Measurements from ENCODE around the gene CR2.
"Not testable (repeated sequence)": the region's sequence is repeated elsewhere in the genome, so short reads cannot be mapped to it uniquely, and the experiment has no call there.

The CR2 gene

GRCh38 chr1:207454046-207454964, at the start of gene CR2:
CR2 (plus strand) TSS chr1:207454328; CDS start chr1:207454419, 91 bp downstream.
- ATAC-seq = peak; percentile 74 to 81

GRCh38 chr1:207404849-207405525, 49.1 kb upstream of the CR2 start:
- ATAC-seq = peak; percentile 65 to 86

- ATAC-seq = no peak
Observed at GRCh38 chr1:207405814-207406213, 48.3 kb upstream of the CR2 start.

- ATAC-seq = peak in 1 of 2 donors; percentile 15
Observed at GRCh38 chr1:207407655-207408260, 46.4 kb upstream of the CR2 start.

- peak; percentile 22 to 38 for ATAC-seq
Observed at GRCh38 chr1:207412845-207413244, 41.3 kb upstream of the CR2 start.

GRCh38 chr1:207414606-207415108, 39.5 kb upstream of the CR2 start:
- ATAC-seq = peak; percentile 68

GRCh38 chr1:207417076-207417475, 37.1 kb upstream of the CR2 start:
- ATAC-seq = no peak

- ATAC-seq = no peak
Observed at GRCh38 chr1:207418351-207418750, 35.8 kb upstream of the CR2 start.

GRCh38 chr1:207420109-207420508, 34.0 kb upstream of the CR2 start:
- no peak for ATAC-seq

GRCh38 chr1:207421078-207421477, 33.0 kb upstream of the CR2 start:
- ATAC-seq = no peak

GRCh38 chr1:207423560-207424292, 30.4 kb upstream of the CR2 start:
- no peak for ATAC-seq

GRCh38 chr1:207424570-207425131, 29.5 kb upstream of the CR2 start:
- no peak for ATAC-seq

GRCh38 chr1:207427832-207428585, 26.1 kb upstream of the CR2 start:
- no peak for ATAC-seq

- ATAC-seq = no peak
Observed at GRCh38 chr1:207428783-207429182, 25.3 kb upstream of the CR2 start.

- peak in 1 of 2 donors; percentile 17 for ATAC-seq
Observed at GRCh38 chr1:207429963-207430362, 24.2 kb upstream of the CR2 start.

GRCh38 chr1:207430602-207431001, 23.5 kb upstream of the CR2 start:
- no peak for ATAC-seq

GRCh38 chr1:207431508-207431907, 22.6 kb upstream of the CR2 start:
- ATAC-seq = no peak

GRCh38 chr1:207433435-207433834, 20.7 kb upstream of the CR2 start:
- no peak for ATAC-seq

- not testable (repeated sequence) for ATAC-seq
Observed at GRCh38 chr1:207436746-207437145, 17.4 kb upstream of the CR2 start.

- ATAC-seq = no peak
Observed at GRCh38 chr1:207440626-207441025, 13.5 kb upstream of the CR2 start.

GRCh38 chr1:207444514-207445217, 9.5 kb upstream of the CR2 start:
- no peak for ATAC-seq
